ENCODE results near the gene LRRC72. TPM values are rescaled to one million over a fixed set of nuclear protein-coding genes. Genes with fewer than 3 reads are reported as not detected.

Gene LRRC72
- total and polyA plus RNA-seq, 10 of the 15 experiments (the other 5 are each of a cell fraction or from before 2014, with no cell fraction given), result not detected

GRCh38 chr7:16619979-16620408 is 93.4 kb downstream of the LRRC72 start (continued):
- TF ChIP-seq STAT3 (IDR thresholded peaks at IDR 0.05; ENCODE audit: low read depth, low read length) (no peak), MEF2B (IDR thresholded peaks at IDR 0.05; ENCODE audit: partially characterized antibody, poor library complexity, severe bottlenecking) (peak; percentile 55), MEF2A (IDR thresholded peaks at IDR 0.05; ENCODE audit: insufficient read depth, low read depth, low read length) (peak; percentile 80), CREM (IDR thresholded peaks at IDR 0.05; ENCODE audit: low read depth) (peak; percentile 60; the same call in 1 of the 2 replicates), MTA3 (IDR thresholded peaks at IDR 0.05; ENCODE audit: borderline replicate concordance, low read length) (no peak), CREB1 (IDR thresholded peaks at IDR 0.05; ENCODE audit: low read depth) (0 out of 2 replicates have a peak, but pooled peaks have one; percentile 39)

GRCh38 chr7:16626388-16626787 is 99.8 kb downstream of the LRRC72 start:
- ChIA-PET SMC1A (ENCODE audit: uncharacterized antibody, unreplicated experiment) (no interaction called here), CTCF (interaction anchor here (1.3 kb wide), 1 partner anchor 17 kb away, joined by 3 read pairs; no protein-coding TSS in a partner anchor), RAD21 (ENCODE audit: unreplicated experiment) (no interaction called here), POLR2A (no interaction called here)
- no peaks in the 10 kb centered on the region for H3K36me3 ChIP-seq (ENCODE audit: control insufficient read depth in 2 of 2, insufficient read depth in 2 of 2, low read length in 1 of 2)
- no peaks in the 10 kb centered on the region for H3K79me2 ChIP-seq (ENCODE audit: control insufficient read depth, insufficient read depth, low read length)
- in situ Hi-C loops (cut with MboI) (no loop called here), intact Hi-C loops (cut with micrococcal nuclease; ENCODE audit: unreplicated experiment) (no loop called here)
- ATAC-seq (no peak), DNase-seq (ENCODE audit: low read depth, low spot score) (no peak), FAIRE-seq (no peak)
- H3K4me3 ChIP-seq, result no peak overlapping the region
- H3K4me1 ChIP-seq (ENCODE audit: control insufficient read depth, insufficient read depth, low read length), result no peaks in the 10 kb centered on the region
- no peak overlapping the region for H3K9ac ChIP-seq (ENCODE audit: control insufficient read depth, insufficient read depth, low read length)
- no peak overlapping the region for H3K27ac ChIP-seq (ENCODE audit: control insufficient read depth, insufficient read depth)
- WGBS (ENCODE audit: insufficient coverage, insufficient replicate concordance, low lambda C conversion rate, missing lambda C conversion rate), result 27% methylated on average over 2 of the region's 2 CpGs
- no peaks in the 10 kb centered on the region for H4K20me1 ChIP-seq (ENCODE audit: control insufficient read depth, insufficient read depth)
- BruUV-seq (replicated peaks), result no TSS peak
- H2AFZ ChIP-seq (ENCODE audit: control insufficient read depth, low read depth, low read length), result no peak overlapping the region
- TF ChIP-seq MTA3 (IDR thresholded peaks at IDR 0.05; ENCODE audit: borderline replicate concordance, low read length) (no peak), TAF1 (IDR thresholded peaks at IDR 0.05; ENCODE audit: borderline replicate concordance, low read depth, low read length) (no peak), GATAD2B (conservative IDR thresholded peaks at IDR 0.05; ENCODE audit: low read depth) (no peak), JUNB (IDR thresholded peaks at IDR 0.05) (no peak), CBX3 (IDR thresholded peaks at IDR 0.05; ENCODE audit: borderline replicate concordance, low read depth) (no peak), IKZF2 (IDR thresholded peaks at IDR 0.05) (no peak), RBBP5 (conservative IDR thresholded peaks at IDR 0.05) (no peak), USF2 (IDR thresholded peaks at IDR 0.05; ENCODE audit: borderline replicate concordance, low read depth, low read length) (no peak), SRF (IDR thresholded peaks at IDR 0.05; ENCODE audit: low read depth in 2 of 2, low read length in 2 of 2) (no peak), ATF3 (IDR thresholded peaks at IDR 0.05; ENCODE audit: borderline replicate concordance, extremely low read depth, low read depth, low read length) (no peak), CEBPB (IDR thresholded peaks at IDR 0.05; ENCODE audit: borderline replicate concordance in 1 of 2, low read depth in 2 of 2, low read length in 2 of 2) (no peak)
- H3K4me2 ChIP-seq (ENCODE audit: control insufficient read depth, insufficient read depth), result no peak overlapping the region
- no peaks in the 10 kb centered on the region; a peak in 1 of 4 replicates for H3K27me3 ChIP-seq (replicated peaks in 1 of 2; ENCODE audit: control insufficient read depth in 2 of 2, insufficient read depth in 2 of 2, low read length in 1 of 2)
- no peaks in the 10 kb centered on the region for H3K9me3 ChIP-seq (replicated peaks; ENCODE audit: control insufficient read depth, insufficient read depth, low read length)
